Stimulated activated CD4-positive, alpha-beta T cell treated with anti-CD3 and anti-CD28 coated beads, Interleukin-4, amount 100 ng/mL, for 4 hours (primary cell): Measurements from ENCODE around the gene CTSO.
"Not testable (repeated sequence)": the region's sequence is repeated elsewhere in the genome, so short reads cannot be mapped to it uniquely, and the experiment has no call there.

ENCODE experiments used
- DNase-seq, 2 experiments: peaks; one replicate each; pipeline ENCODE4 v3.0.0-alpha.2; 2020

CTSO gene

DNA sequence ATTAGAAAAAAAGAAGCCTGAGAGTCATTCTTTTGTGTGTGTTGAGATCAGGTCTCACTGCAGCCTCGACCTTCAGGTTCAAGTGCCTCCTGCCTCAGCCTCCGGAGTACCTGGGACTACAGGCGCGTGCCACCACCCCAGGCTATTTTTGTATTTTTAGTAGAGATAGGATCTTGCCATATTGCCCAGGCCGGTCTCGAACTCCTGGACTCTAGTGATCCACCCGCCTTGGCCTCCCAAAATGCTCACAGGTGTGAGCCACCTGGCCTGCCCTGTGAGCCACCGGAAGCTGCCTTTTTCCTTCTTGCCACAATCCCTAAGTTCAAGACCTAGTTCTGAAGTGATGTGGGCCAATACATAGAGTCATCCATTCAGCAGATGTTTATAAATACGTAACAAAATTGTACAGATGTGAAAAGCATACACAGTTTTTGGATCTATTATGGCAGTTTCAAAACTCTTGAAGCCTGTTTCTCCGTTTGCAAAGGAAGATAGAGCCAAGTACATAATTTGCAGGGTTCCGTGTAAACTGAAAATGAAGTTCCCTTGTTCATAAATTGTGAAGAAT is 536 bp upstream of the CTSO start:
- no peak for DNase-seq

DNA sequence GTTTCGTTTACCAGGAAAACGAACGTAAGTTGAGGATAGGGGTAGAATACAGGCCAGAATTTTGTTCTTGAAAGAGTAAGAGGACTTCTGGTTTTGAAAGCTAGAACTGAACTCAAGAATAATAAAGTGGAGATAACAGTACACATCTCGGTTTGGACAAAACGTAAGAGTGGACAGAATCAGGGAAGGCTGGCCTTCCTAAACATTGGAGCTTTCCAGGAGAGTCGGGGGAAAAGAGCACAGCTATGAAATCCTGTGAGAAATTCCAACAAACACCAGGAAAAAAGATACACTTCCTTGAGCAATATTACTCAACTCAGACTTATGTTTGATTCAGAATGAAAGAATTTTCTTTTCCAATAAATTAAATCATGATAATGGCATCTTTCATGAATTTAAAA is 1.2 kb downstream of the CTSO start:
- no peak for DNase-seq

DNA sequence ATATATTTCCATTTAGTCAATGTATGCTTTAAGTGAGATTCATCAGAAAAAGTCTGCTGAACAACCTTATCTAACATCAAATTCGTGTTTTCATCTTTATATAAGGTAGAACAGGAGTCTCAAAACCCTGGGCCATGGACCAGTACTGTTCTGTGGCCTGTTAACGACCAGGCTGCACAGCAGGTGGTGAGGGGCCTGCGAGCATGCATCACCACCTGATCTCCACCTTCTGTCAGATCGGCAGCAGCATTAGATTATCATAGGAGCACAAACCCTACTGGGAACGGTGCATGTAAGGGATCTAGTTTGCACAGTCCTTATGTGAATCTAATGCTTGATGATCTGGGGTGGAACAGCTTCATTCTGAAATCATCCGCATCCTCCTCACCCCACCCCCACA is 3.2 kb downstream of the CTSO start:
- no peak for DNase-seq

DNA sequence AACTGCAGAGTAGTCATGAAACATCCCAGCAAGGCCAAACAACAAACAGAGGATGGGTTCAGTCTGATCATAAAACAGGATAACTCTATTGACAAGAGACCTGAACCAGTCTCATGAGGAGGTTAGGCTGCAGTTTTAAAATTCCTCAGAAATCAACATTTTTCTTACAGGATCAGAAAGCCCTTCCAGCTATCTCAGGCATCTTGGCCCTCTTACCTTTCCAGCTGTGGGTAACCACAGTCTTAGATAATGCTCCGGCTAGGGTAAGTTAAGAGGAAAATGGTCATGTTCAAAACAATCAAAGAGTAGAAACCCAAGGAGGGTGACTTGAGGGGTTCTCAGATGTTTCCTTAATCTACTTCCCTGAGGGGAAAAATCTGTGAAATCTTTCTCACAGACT is 5.1 kb downstream of the CTSO start:
- no peak for DNase-seq

DNA sequence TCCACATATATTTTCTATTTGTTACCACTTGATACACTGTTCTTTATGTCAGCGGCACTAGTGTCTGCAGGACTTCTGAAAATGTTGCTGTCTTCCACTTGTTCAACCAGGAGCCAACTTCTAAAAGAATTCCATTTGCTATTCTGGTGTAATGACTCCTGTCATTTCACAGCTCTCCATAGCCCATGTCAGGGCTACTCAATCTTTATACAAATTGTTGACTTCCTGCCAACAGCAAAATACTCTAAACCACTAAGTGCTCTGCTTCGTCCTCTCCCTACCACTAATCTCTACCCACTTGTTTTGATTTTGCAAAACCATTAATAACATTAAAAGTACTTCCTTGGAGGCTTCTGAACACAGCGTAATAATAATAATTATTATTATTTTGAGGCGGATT is 7.2 kb downstream of the CTSO start:
- DNase-seq: no peak

DNA sequence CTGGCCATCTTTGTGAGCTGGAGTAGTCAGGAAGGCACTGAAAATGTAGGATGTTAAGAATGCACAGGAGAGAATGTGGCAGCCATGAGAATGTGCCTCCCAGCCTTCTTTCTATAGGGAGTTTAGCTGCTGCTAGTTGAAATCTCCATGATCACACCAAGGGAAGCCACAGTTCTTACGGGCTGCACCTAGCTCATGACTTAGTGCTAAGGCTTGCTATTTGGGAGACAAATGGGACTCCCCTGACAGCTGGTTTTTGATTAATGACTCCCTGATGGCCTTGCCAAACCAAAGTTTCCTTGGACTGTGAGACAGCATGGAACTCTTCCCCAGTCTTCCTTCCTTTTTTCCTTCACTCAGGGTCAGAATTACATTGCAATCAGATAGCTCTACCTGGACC is 9.2 kb downstream of the CTSO start:
- DNase-seq: no peak

DNA sequence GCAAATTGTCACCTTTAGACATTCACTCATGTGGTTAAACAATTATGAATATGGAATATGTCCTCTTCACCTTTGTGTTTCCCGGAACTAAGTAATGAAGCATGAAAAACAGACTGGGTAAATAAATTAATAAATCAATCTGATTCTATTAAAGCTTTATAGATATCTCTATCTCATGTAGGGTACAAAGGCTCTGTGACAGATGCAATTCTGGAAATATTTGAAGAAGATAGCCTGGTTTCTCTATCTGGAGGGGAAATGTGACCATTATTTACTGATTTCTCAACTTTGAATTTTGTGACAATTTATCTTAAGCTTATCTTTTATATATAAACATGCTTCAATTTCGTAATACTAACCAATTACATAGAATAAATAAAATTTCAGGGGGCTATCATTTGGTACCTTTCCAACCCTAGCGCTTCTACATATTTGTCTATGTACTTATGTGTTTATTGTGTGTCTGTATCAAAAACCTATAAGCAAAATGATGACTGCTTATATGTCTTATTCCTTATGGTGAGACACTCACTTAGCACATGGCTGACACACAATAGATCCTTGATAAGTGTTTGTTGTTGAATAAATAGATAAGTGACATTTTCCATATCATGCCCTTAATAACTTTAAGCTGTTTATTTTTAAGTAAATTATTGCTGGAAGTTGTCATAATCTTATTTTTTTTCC is 9.9 kb downstream of the CTSO start:
- DNase-seq: no peak

DNA sequence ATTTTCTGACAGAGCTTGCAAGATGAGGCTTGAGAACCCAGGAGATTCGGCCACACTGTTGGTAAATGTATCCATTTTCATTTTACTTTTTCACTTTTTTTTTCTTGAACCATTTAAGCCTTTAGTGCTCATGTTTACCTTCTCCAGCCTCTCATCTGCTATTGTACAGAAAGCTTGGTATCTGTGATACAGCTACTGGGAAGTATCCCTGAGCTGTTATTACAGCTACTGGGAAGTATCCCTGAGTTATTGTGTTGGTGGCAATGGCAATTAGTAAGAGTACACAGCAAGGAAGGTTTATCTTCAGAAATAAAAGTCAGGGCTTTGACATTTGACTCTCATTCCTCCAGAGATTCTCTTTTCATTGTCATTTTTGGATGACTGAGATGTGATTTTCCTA is 11.8 kb downstream of the CTSO start:
- no peak for DNase-seq

DNA sequence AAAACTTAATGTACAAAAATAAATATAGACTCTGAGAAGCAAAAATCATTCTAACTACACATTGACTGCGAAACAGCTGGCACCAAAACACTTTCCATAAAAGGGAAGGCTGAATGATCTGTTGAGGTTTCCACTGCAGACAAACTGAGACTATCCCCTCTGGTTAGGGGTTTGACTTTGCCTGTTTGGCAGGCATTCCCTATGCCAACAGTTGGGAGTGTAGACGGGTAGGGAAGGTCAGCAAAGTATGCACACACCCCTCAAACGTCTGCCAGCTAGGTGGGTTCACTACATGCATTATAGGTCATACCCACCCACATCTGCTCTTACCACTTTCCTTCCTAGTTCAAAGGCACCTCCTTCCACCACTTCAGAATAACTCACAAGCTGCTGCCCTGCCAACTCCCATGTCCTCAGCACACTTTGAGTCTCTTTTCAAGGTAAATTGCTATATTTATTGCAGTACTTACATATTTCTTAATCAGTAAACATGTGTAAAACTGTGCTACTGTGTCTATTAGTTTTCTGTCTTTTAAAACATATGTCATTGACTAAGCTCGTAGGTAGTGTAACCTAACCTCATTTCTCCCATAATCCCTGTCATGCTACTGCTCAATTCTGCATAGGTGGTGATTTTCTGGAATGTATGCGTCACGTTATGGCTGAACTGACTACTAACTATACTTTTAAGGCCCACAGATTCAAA is 12.4 kb downstream of the CTSO start:
- no peak for DNase-seq

DNA sequence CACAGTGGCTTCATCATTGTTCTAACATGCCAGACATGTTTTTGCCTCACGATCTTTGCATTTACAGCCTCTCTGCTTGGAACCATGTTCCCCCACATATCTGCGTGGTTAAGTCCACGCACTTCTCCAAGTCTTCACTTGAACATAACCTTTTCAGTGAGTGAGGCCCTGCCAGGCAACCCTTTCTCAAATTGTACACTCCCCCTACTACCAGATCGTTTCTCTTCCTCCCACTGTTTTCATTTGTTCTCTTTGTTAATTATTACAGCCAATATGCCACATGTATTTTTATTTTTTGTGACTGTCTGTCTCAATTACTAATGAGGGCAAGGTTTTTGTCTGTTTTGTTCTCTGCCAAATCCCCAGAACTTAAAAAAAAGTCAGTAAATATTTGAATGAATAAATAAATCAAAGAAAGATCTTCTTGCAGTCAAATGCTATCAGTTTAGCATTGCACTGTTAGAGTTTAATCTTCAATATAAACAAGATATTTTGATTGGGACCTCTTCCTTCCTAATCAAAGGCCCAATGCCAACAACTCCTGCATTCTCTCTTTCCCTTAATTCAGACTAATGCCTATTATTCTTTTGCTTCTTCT is 18.2 kb downstream of the CTSO start:
- DNase-seq: no peak

DNA sequence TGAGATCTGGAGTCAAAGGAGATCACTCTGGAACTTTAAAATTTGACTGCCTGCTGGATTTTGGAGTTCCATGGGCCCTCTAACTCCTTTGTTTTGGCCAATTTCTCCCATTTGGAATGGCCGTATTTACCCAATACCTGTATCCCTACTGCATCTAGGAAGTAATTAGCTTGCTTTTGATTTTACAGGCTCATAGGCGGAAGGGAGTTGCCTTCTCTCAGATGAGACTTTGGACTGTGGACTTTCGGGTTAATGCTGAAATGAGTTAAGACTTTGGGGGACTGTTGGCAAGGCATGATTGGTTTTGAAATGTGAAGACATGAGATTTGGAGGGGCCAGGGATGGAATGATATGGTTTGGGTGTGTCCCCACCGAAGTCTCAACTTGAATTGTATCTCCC is 19.0 kb downstream of the CTSO start:
- not testable (repeated sequence) for DNase-seq

DNA sequence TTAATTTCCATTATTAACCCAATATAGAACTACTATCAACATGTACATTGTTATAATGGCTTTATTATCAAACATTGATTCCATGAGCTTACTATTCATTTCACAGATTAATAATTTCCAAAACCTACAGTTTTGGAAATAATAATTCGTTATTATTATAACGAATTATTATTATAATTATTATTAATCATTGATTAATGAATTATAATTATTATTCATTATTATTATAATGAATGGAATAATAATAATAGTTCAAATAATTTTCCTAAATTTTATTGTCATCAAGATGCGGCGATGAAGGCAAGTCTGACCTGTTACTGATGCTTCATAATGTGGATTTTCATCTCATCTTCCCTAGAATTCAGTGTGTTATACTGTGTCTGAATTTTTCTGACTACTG is 22.0 kb downstream of the CTSO start:
- no peak for DNase-seq

DNA sequence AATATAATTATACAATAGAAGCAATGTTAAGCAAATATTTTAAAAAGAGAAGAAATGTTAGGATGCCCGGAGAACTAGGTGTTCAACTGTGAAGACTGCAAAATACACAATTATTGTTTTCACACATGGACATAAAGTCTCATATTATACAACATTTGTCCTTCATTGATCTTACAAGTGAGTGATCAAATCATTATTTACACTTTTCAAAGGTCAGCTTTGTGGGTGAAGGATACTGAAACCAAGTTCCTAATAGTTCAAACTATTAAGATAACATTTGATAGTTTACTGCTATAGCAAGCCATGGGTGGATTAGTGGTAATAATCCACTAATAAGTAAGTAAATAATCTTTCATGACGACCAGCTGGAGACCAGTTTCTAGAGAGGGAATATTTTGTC is 23.3 kb downstream of the CTSO start:
- no peak for DNase-seq

DNA sequence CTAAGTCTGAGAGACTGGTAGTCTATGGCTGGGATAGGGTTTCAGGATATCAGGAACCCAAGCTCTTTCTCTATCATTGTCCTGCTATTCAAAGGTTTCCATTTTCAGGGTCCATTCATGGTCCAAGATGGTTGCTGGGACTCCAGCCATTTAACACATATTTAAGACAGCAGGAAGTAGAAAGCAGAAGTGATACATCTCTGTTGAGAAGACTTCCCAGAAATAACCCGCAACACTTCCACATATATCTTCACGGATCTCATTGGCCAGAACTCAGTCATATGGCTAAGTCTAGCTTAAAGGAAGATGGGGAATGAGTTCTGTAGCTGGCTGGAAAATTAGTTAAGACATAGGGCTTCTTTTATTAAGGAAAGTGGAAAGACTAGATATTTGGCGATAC is 23.8 kb downstream of the CTSO start:
- DNase-seq: no peak

DNA sequence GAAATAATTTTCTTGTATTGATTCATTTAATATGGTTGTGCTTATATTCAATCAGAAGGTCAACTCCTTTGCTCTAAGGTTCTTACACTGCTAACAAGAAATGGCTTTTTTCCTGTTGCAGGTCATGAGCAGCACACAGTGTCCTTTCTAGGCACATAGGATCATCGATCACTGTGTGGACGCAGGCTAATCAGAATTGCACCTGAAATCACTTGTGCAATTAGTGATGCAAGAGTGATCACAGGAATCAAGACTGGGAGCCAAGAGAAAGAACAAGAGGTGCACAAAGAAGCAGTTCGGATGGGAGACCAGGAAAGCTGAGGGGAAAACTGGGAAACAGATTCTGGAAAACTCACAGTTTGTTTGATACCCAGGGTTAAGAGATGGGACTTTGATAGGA is 29.0 kb downstream of the CTSO start:
- no peak for DNase-seq

DNA sequence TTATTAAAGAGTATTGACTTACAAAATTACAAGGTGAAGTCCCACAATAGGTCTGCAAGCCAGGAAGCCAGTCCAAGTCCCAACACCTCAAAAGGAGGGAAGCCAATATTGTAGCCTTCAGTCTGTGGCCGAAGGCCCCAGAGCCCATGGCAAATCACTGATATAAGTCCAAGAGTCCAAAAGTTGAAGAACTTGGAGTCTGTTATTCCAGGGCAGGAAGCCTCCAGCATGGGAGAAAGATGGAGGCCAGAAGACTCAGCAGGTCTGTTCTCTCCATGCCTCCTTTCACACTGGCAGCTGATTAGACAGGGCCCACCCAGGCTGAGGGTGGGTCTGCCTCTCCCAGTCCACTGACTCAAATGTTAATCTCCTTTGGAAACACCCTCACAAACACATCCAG is 32.1 kb downstream of the CTSO start:
- no peak for DNase-seq

DNA sequence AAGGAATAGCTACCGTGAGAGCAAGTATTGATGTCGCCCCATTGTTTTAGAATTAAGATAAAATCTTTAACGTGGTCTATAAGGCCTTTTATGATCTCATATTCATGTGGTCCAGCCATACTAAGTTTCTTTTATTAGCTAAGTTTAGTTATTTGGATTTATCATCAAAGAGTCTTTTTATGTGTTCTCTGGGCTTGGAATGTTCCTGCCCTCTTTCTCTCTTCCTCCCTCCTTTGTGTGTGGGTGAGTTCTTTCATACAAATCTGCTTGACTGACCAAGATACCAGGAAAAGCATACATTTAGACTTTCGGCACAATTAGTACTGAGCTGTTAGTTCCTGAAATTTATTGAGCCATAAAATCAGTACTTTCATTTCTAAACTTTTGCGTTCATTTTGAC is 38.9 kb downstream of the CTSO start:
- DNase-seq: no peak

DNA sequence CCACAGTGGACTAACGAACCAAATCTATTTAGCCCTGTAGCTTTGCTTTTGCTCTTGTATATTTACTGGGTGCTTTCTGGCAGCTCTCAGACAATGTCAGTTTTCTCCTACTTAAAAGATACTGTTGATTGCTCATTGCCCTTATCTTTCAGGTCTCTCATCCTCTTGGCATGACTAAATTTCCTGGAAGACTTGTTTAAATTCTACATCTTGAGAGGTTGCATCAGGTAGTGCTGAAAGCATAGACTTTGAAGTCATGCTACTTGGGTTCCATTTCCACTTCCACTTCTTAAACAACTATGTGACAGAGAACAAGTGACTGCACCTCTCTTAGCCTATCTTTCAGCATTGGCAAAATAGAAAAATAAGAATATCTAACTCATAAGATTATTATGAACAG is 41.8 kb downstream of the CTSO start:
- no peak for DNase-seq

DNA sequence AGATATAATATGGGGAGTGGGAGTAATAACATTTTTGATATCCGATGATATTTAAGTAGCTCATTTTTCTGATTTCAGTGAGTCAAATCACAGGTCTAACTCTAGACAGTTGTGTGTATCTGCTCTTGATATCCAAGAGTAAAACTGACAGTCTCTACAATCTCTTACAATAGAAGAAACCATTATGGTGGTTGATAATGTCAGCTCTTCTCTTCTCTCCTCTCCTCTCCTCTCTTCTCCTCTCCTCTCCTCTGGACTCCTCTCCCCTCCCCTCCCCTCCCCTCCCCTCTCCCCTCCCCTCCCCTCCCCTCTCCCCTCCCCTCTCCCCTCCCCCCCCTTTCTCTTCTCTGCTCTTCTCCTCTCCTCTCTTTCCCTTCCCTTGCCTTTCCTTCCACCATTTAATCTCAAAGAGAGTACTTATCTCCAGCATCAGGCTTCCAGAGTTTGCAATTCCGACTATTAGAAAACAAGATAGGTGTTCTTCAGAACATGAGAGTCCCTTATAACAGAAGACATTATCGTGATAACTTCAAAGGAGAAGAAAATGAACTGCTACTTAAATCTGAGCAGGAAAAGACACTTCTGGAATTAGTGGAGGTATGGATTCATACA is 43.9 kb downstream of the CTSO start:
- DNase-seq: no peak

DNA sequence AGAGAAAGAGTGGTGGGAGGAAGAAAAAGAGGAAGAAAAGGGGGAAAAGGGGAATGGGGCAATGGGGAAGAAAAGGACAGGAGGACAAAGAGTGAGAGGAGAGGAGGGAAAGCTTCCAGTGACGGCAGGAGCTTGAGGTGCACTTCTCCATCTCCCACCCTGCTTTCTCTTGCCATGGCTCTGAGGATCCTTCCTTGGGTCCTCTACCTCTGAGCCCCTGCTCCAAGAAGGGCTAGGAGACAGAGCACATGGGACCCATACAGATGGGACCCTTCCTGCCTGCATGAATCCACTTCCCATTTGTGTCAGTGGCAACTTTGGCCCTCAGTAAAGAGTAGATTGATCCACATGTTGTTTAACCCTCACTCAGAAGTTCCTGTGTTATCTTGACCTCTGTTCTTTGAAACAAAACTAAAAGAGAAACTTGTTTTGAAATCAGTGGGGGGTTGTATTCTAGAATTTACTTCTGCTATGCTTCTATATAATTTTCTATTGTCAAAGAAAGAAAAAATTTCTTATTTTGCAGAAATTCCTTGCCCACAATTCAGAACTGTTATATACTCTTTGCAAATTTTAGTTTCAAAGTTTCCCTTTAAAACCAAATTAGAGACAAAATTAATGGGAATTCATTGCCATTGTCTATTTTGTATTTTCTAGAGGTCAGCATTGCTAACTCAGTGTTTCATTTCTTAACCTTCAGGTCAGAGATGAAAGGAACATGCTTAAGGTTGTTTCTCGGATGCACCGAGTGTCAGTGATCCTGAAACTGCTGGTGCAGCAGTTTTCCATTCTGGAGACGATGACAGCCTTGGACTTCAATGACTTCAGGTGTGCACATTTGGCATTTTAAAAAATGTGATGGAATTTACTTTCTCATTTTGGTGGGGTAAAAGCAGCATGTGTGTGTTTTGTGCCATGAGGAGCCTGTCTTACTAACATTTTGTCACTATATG is 45.2 kb downstream of the CTSO start:
- no peak for DNase-seq

DNA sequence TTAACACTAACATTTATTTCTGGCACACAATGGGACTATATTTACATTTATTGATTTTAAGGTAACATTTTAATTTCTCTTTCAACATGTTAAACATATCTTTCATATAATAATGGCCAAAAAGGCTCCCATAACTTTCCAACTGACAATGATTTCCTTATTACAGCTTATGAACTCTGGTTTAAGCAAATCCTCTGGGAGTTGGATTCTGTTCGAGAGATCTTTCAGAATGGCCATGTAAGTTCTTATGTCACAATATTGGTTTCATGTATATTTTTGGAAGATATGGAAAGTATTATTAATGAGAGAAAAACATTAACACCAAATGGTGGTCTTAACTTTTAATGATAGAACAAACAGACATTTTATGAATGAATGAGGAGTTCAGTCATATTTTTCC is 46.1 kb downstream of the CTSO start:
- DNase-seq: no peak

DNA sequence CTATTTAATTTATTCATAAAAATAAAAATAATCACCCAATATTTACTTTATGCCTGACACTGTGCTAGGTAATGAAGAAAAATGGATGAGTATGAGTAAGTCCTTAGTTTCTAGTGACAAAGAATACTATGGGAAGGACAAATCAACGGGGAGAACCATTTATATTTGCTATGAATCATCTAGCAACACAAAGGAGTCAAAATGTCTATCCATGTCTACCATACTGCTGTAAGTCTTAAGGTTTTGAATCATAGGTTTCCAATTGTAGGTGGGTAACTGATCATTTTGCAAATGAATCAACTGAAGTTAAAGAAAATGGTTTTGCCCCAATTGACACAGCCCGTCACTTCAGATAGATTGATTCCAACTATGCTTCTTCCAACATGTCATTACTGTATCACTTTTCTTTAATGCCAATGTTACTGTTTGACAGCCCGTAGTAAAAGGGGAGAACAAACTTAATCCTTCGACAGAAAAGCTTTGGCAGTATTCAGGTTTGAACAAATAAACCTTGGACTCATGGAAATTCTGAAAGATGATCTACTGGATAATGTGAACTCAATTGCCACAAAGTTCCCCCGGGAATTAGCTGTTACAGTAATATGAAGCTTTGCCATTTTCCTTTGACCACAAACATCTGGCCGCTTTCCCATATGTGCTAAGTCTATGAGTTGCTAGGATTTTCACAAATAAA is 47.0 kb downstream of the CTSO start:
- no peak for DNase-seq
